CD8-positive, alpha-beta memory T cell (primary cell): ENCODE measurements around the gene YIPF1. TPM values are rescaled to one million over a fixed set of nuclear protein-coding genes. Genes with fewer than 3 reads are reported as not detected.

Experiments used
- CTCF ChIA-PET: fragments of 350-600 bp; sonication (Branson Sonifier 250); formaldehyde crosslinking; loops from one replicate; lab custom pipeline; 2021; ENCODE audit warnings: antibody characterized with exemption; lab: Charles Lee
- POLR2A ChIA-PET: fragments of 350-600 bp; sonication (Branson Sonifier 250); formaldehyde crosslinking; loops from one replicate; lab custom pipeline; 2021; ENCODE audit warnings: antibody characterized with exemption; lab: Charles Lee
- DNase-seq, 5 donors: peaks; one replicate each; pipeline versions ENCODE4 v3.0.0 to v3.0.0-alpha.2; 2020 to 2022; ENCODE audit warnings: mixed read lengths in 1 of 5
- H3K27ac ChIP-seq: one replicate; pipeline ENCODE4 v1.7.0; 2013; ENCODE audit warnings: low read depth, mild to moderate bottlenecking, low read length, moderate library complexity
- H3K27me3 ChIP-seq: 2 replicates; pipeline ENCODE4 v1.7.0; 2013; ENCODE audit warnings: low read length, mild to moderate bottlenecking; ENCODE audit not compliant: insufficient read depth, poor library complexity, severe bottlenecking
- H3K36me3 ChIP-seq: 2 replicates; pipeline ENCODE4 v1.7.0; 2013; ENCODE audit warnings: mild to moderate bottlenecking, low read length, moderate library complexity; ENCODE audit not compliant: insufficient read depth
- H3K4me1 ChIP-seq: 2 replicates; pipeline ENCODE4 v1.7.0; 2013; ENCODE audit warnings: mild to moderate bottlenecking, low read length, moderate library complexity; ENCODE audit not compliant: insufficient read depth
- H3K4me3 ChIP-seq: 2 replicates; pipeline ENCODE4 v1.7.0; 2013; ENCODE audit warnings: mild to moderate bottlenecking, low read length
- H3K9me3 ChIP-seq: 2 replicates; pipeline ENCODE4 v1.7.0; 2013; ENCODE audit warnings: mild to moderate bottlenecking, low read length
- H3K27ac Mint-ChIP-seq, 8 donors: one replicate each; pipeline ENCODE4 v1.8.0; 2020 to 2021; ENCODE audit warnings: mixed read lengths in 8 of 8, mild to moderate bottlenecking in 6 of 8, inconsistent platforms in 3 of 8, moderate library complexity in 3 of 8
- H3K27me3 Mint-ChIP-seq, 2 donors: one replicate each; pipeline ENCODE4 v1.8.0; 2020 to 2021; ENCODE audit warnings: mixed read lengths in 2 of 2, mild to moderate bottlenecking in 1 of 2, moderate library complexity in 1 of 2
- H3K36me3 Mint-ChIP-seq, 3 donors: one replicate each; pipeline ENCODE4 v1.8.0; 2020 to 2021; ENCODE audit warnings: mixed read lengths in 3 of 3, inconsistent platforms in 1 of 3, mild to moderate bottlenecking in 1 of 3
- H3K4me1 Mint-ChIP-seq, 3 donors: one replicate each; pipeline ENCODE4 v1.8.0; 2020 to 2021; ENCODE audit warnings: mixed read lengths in 3 of 3, inconsistent platforms in 1 of 3, mild to moderate bottlenecking in 1 of 3
- H3K4me3 Mint-ChIP-seq, 7 donors: one replicate each; pipeline ENCODE4 v1.8.0; 2020 to 2021; ENCODE audit warnings: mixed read lengths in 7 of 7, mild to moderate bottlenecking in 6 of 7, moderate library complexity in 4 of 7, inconsistent platforms in 2 of 7
- H3K9me3 Mint-ChIP-seq, 5 donors: one replicate each; pipeline ENCODE4 v1.8.0; 2020 to 2022; ENCODE audit warnings: mixed read lengths in 5 of 5, mild to moderate bottlenecking in 3 of 5, moderate library complexity in 2 of 5, inconsistent platforms in 1 of 5
- polyA plus RNA-seq: library from polyadenylated mRNA; unstranded; fragments of 300-500 nt; fragmentation: Illumina TruSeq; gene quantifications from one replicate; pipeline ENCODE4 v1.2.3, GENCODE V29; 2021
- total RNA-seq, 2 experiments: library from RNA; stranded (reverse); gene quantifications; one replicate each; pipeline ENCODE4 v1.2.3, GENCODE V29; 2021

The YIPF1 gene
- total and polyA plus RNA-seq, 3 experiments from 2014 or later = 17.2 to 30.7 (median 17.4) TPM

DNA sequence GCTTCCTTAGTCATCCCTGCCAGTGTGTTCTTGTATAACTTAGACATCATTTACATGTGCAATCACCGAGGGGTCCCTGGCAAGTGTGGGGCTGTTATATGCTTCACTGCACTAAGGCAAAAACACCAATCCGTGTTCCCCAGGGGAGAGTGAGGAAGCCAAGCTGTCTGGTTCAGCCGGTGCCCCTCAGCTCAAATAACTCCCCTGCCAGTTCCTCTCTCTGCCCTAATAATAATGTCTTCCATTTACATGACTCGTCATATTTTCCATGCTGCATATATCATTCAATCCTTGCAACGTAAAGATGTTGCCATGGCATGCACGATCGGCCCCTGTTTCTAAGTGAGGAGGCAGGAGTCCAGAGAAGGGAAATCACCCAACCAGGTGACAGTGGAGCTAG is 27.1 kb downstream of the YIPF1 start:
- peaks cover 0 to 4% (median 3%) of the 10 kb centered on the region in 3 donors for H3K4me1 Mint-ChIP-seq
- Histone ChIP-seq H3K4me1 (no peaks in the 10 kb centered on the region), H3K27me3 (no peaks in the 10 kb centered on the region), H3K9me3 (no peaks in the 10 kb centered on the region), H3K27ac (no peak overlapping the region), H3K4me3 (no peak overlapping the region), H3K36me3 (peaks cover 10% of the 10 kb centered on the region)
- no peaks in the 10 kb centered on the region for H3K9me3 Mint-ChIP-seq
- no peaks in the 10 kb centered on the region for H3K27me3 Mint-ChIP-seq
- H3K4me3 Mint-ChIP-seq = no peak overlapping the region
- no peak for DNase-seq
- POLR2A ChIA-PET = no interaction called here
- CTCF ChIA-PET = interaction anchor here (1.5 to 6.9 kb wide), 4 partner anchors 12 to 626 kb away, joined by 4 to 81 read pairs (median 7); no protein-coding TSS in a partner anchor
- peak overlapping the region in 2 of 8 donors; percentile 12 to 32 for H3K27ac Mint-ChIP-seq
- H3K36me3 Mint-ChIP-seq = peaks cover 5 to 47% (median 16%) of the 10 kb centered on the region in 3 donors

DNA sequence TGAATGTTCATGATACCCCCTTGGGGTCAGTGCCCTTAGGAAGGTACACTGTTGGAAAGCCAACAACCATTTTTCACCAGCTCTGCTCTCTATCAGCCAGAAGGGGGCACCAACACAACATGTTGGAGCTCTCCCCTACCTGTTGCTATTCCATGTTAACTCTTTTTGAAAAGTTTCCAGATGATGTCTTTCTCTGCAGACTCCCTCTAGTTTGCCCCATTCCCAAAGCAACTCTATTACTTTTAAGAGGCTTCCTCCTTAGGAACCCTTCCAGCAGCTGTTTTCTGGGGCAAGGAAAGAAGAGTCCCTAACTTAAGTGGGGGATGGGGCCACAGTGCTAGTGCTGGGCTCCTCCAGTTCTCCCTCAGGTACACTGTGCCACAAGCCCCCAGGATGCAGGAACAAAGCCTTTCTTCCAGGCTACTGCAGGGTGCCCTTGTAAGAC is 28.6 kb downstream of the YIPF1 start:
- Mint-ChIP-seq H3K4me3 (no peak overlapping the region), H3K36me3 (peaks cover 8 to 49% (median 18%) of the 10 kb centered on the region in 3 donors), H3K27me3 (no peaks in the 10 kb centered on the region), H3K27ac (peak overlapping the region in 1 of 8 donors; percentile 9), H3K9me3 (no peaks in the 10 kb centered on the region), H3K4me1 (peaks cover 0 to 4% (median 3%) of the 10 kb centered on the region in 3 donors)
- Histone ChIP-seq H3K36me3 (peaks cover 12% of the 10 kb centered on the region), H3K4me1 (no peaks in the 10 kb centered on the region), H3K9me3 (no peaks in the 10 kb centered on the region), H3K27ac (no peak overlapping the region), H3K27me3 (no peaks in the 10 kb centered on the region), H3K4me3 (no peak overlapping the region)
- ChIA-PET CTCF (interaction anchor here (0.8 to 6.9 kb wide), 21 partner anchors 9 to 952 kb away, joined by 3 to 81 read pairs (median 4); partner anchors contain the start of genes IFT25 and LRRC42), POLR2A (no interaction called here)
- DNase-seq = peak in 4 of 5 donors; percentile 31 to 64 (median 46)

DNA sequence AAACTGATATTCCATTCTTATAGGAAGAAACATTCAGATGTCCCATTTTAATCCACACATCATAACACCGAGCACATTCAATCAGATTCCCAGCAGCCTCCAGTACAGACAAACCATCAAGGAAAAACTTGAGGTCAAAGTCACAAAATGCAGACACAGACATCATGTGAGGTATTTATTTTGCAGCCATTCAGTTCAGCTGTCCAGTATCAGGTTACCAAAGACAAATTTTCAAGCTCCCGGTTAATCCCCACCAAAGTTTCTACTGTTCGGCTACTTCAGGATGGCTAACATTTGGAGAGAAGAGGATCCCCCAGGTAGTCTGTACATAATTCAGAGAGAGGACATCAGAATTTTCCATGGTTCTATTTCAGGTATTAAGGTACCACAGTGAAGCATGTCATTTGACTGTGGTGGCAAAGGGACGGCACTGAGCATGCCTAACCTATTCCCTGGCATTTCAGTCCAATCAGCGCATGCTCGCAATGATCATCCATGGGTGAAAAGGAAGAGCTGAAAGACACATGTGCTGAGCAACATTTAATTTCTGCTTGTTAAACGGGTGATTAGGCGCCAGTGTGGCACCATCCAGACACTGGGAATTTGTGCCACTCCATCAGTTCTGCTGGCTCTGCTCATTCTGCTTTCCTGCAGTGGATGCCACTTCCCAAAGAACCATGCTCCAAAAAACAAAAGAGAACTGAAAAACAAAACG is 37.9 kb downstream of the YIPF1 start:
- H3K4me1 ChIP-seq = no peaks in the 10 kb centered on the region
- Mint-ChIP-seq H3K27me3 (no peaks in the 10 kb centered on the region), H3K27ac (peak overlapping the region in 2 of 8 donors; percentile 12 to 61), H3K4me3 (no peak overlapping the region), H3K4me1 (no peaks in the 10 kb centered on the region), H3K9me3 (no peaks in the 10 kb centered on the region), H3K36me3 (peaks cover 4 to 58% (median 36%) of the 10 kb centered on the region in 3 donors)
- H3K36me3 ChIP-seq = peaks cover 15% of the 10 kb centered on the region
- no peak overlapping the region for H3K27ac ChIP-seq
- no peak for DNase-seq
- H3K27me3 ChIP-seq = no peaks in the 10 kb centered on the region
- ChIA-PET POLR2A (no interaction called here), CTCF (interaction anchor here (1.9 kb wide), 1 partner anchor 10 kb away, joined by 10 read pairs; no protein-coding TSS in a partner anchor)
- H3K4me3 ChIP-seq = no peak overlapping the region
- H3K9me3 ChIP-seq = no peaks in the 10 kb centered on the region

DNA sequence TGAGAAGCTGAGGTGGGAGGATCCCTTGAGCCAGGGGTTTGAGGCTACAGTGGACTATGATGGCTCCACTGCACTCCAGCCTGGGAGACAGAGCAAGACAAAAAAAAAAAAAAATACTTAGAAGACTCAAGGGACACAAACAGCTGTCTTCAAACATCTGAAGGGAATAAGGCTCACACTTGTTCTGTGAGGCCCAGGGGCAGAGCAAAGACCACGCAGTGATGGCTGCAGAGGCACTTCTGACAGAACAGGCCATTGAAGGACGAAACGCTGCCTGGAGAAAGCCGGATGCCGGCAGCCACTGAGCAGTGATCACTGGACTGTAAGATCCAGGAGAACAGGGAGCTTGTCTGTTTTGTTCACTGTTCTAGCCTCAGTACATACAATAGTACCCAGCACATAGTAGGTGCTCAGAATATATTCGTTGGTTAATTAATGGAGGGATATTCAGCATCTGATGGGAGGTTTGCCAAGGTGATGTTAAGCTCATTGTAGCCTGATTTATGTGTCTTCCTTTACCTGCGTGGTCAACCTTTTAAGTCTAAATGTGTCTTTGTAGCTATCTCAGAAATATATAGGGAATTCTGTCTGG is 39.4 kb downstream of the YIPF1 start:
- Histone ChIP-seq H3K4me1 (no peaks in the 10 kb centered on the region), H3K4me3 (no peak overlapping the region), H3K27me3 (no peaks in the 10 kb centered on the region), H3K9me3 (no peaks in the 10 kb centered on the region), H3K27ac (no peak overlapping the region), H3K36me3 (peaks cover 10% of the 10 kb centered on the region)
- CTCF ChIA-PET = interaction anchor here (1.9 kb wide), 1 partner anchor 11 kb away, joined by 10 read pairs; no protein-coding TSS in a partner anchor
- peaks cover 0 to 44% (median 32%) of the 10 kb centered on the region in 3 donors for H3K36me3 Mint-ChIP-seq
- peaks cover 0 to 2% of the 10 kb centered on the region in 2 donors for H3K27me3 Mint-ChIP-seq
- no peak overlapping the region for H3K4me3 Mint-ChIP-seq
- no peak for DNase-seq
- peak overlapping the region in 2 of 8 donors; percentile 3 to 43 for H3K27ac Mint-ChIP-seq
- H3K9me3 Mint-ChIP-seq = no peaks in the 10 kb centered on the region
- no peaks in the 10 kb centered on the region for H3K4me1 Mint-ChIP-seq
- POLR2A ChIA-PET = no interaction called here

DNA sequence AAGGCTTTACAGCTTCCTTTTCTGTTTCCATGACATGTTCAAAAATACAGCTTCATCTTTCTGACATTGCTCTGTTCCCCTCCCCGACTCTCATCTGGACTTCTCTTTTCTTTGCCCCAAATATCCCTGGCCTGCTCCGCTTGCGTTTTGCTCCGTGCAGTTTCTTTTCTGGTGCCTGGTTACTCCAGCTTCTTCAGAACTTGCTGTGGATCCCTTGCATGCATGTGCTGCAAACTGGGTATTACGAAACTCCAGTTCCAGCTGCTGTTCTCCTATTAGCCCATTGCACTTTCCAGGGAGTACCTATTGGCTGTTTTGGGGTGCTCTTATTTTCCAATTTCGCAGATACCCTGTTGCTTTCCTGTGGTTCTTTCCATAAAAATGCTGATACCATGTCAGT is 41.6 kb downstream of the YIPF1 start:
- Histone ChIP-seq H3K27ac (no peak overlapping the region), H3K9me3 (no peaks in the 10 kb centered on the region), H3K4me1 (no peaks in the 10 kb centered on the region), H3K36me3 (no peaks in the 10 kb centered on the region), H3K27me3 (no peaks in the 10 kb centered on the region), H3K4me3 (no peak overlapping the region)
- Mint-ChIP-seq H3K4me3 (no peak overlapping the region), H3K27ac (peak overlapping the region in 1 of 8 donors; percentile 61), H3K4me1 (no peaks in the 10 kb centered on the region), H3K9me3 (no peaks in the 10 kb centered on the region), H3K36me3 (peaks cover 0 to 26% (median 24%) of the 10 kb centered on the region in 3 donors), H3K27me3 (peaks cover 4 to 7% of the 10 kb centered on the region in 2 donors)
- no peak for DNase-seq
- POLR2A ChIA-PET = no interaction called here
- CTCF ChIA-PET = interaction anchor here (1.5 kb wide), 1 partner anchor 13 kb away, joined by 4 read pairs; no protein-coding TSS in a partner anchor

DNA sequence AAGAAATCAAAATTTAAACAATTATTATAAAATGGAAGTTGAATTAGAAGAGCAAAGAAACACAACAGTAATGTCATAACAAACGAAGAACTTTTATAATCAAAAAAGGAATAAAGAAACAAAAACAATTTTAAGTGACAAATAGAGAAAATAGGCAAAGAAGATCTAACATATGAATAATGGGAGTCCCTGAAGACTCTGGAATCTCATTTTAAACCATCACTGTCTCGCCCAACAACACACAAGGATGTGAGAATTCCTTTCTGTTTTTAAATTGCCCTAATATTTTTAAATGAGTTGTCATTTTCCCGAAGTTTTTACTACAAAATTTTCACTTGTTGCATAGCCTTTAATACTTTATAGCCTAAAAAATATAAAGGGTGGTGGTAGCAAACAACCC is 47.2 kb downstream of the YIPF1 start:
- no peaks in the 10 kb centered on the region for H3K36me3 ChIP-seq
- Mint-ChIP-seq H3K27ac (no peak overlapping the region), H3K27me3 (peaks cover 10 to 13% of the 10 kb centered on the region in 2 donors), H3K36me3 (peaks cover 0 to 9% (median 3%) of the 10 kb centered on the region in 3 donors), H3K9me3 (peaks cover 0 to 12% (median 10%) of the 10 kb centered on the region in 5 donors), H3K4me3 (no peak overlapping the region), H3K4me1 (peaks cover 7 to 14% (median 11%) of the 10 kb centered on the region in 3 donors)
- H3K27ac ChIP-seq = no peak overlapping the region
- no peaks in the 10 kb centered on the region for H3K27me3 ChIP-seq
- DNase-seq = no peak
- ChIA-PET CTCF (no interaction called here), POLR2A (no interaction called here)
- no peaks in the 10 kb centered on the region for H3K4me1 ChIP-seq
- no peaks in the 10 kb centered on the region for H3K9me3 ChIP-seq
- no peak overlapping the region for H3K4me3 ChIP-seq

DNA sequence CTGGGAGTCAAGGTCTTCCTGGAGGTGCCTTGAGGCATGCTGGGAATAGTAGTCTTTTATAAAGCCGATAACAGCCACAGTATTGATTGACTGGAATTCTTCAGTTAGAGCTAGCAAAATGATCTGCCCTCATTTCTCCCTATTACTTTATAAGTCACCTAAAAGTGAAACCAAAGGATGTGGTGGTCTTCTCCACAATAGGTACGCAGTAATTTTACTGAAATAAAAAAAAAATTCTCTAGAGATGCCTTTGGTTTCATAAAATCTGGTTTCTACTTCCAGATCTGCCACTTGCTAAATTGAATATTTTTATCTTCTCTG is 51.0 kb downstream of the YIPF1 start:
- H3K9me3 Mint-ChIP-seq = peaks cover 0 to 12% (median 10%) of the 10 kb centered on the region in 5 donors
- no peak for DNase-seq
- ChIA-PET POLR2A (interaction anchor here (2.0 kb wide), 1 partner anchor 107 kb away, joined by 7 read pairs; the partner anchor contains the start of genes IFT25 and LRRC42), CTCF (interaction anchor here (1.9 kb wide), 1 partner anchor 107 kb away, joined by 6 read pairs; the partner anchor contains the start of genes IFT25 and LRRC42)
- H3K36me3 Mint-ChIP-seq = peaks cover 2 to 11% (median 3%) of the 10 kb centered on the region in 3 donors
- peaks cover 21 to 33% (median 30%) of the 10 kb centered on the region in 3 donors for H3K4me1 Mint-ChIP-seq
- Histone ChIP-seq H3K9me3 (no peaks in the 10 kb centered on the region), H3K27ac (peak overlapping the region; percentile 96), H3K4me3 (peak overlapping the region; percentile 92), H3K27me3 (no peaks in the 10 kb centered on the region), H3K36me3 (no peaks in the 10 kb centered on the region), H3K4me1 (peaks cover 4% of the 10 kb centered on the region)
- H3K4me3 Mint-ChIP-seq = peak overlapping the region; percentile 89 to 99 (median 98)
- H3K27ac Mint-ChIP-seq = peak overlapping the region; percentile 94 to 99 (median 98)
- H3K27me3 Mint-ChIP-seq = peaks cover 9 to 10% of the 10 kb centered on the region in 2 donors
